GM12892 (cell line): ENCODE measurements around the gene DEPDC7.

Source experiments
- POLR2A ChIP-seq: IDR thresholded peaks from 2 replicates; pipeline ENCODE4 v1.6.1; 2011; ENCODE audit warnings: low read depth, low read length, control low read depth
- TAF1 ChIP-seq: IDR thresholded peaks from 2 replicates; pipeline ENCODE4 v1.6.1; 2011; ENCODE audit warnings: low read depth, mild to moderate bottlenecking, control low read depth, low read length, borderline replicate concordance

GRCh38 chr11:32991898-32992297 lies 23.8 kb upstream of the DEPDC7 start:
- TF ChIP-seq POLR2A (no peak), TAF1 (no peak)
